ENCODE results near the gene PPID. TPM values are rescaled to one million over a fixed set of nuclear protein-coding genes. Genes with fewer than 3 reads are reported as not detected.

Gene PPID
- total RNA-seq, 1 donor from 2014 or later, result 15.0 TPM

GRCh38 chr4:158710814-158711213, 12.4 kb downstream of the PPID start:
- intact Hi-C loops (cut with DNase I), result no loop called here
- Histone ChIP-seq H3K4me1 (no peaks in the 10 kb centered on the region), H3K27me3 (no peaks in the 10 kb centered on the region), H3K36me3 (peaks cover 5 to 43% of the 10 kb centered on the region in 2 donors), H3K27ac (no peak overlapping the region), H3K9me3 (no peaks in the 10 kb centered on the region), H3K4me3 (no peak overlapping the region)
- TF ChIP-seq CTCF (IDR thresholded peaks at IDR 0.05) (no peak), POLR2AphosphoS5 (IDR thresholded peaks at IDR 0.05; ENCODE audit: insufficient read depth in 1 of 2, low read depth in 1 of 2) (no peak), POLR2A (IDR thresholded peaks at IDR 0.05) (no peak)
- no peak for DNase-seq (ENCODE audit: extremely low spot score in 2 of 2)

GRCh38 chr4:158704274-158704673, 18.9 kb downstream of the PPID start:
- intact Hi-C loops (cut with DNase I), result no loop called here
- H3K4me1 ChIP-seq, result no peaks in the 10 kb centered on the region
- peaks cover 0 to 3% of the 10 kb centered on the region in 2 donors for H3K36me3 ChIP-seq
- TF ChIP-seq POLR2AphosphoS5 (IDR thresholded peaks at IDR 0.05; ENCODE audit: insufficient read depth in 1 of 2, low read depth in 1 of 2), result no peak
- no peak for TF ChIP-seq CTCF (IDR thresholded peaks at IDR 0.05)
- no peak for TF ChIP-seq POLR2A (IDR thresholded peaks at IDR 0.05)
- H3K9me3 ChIP-seq, result no peaks in the 10 kb centered on the region
- H3K27ac ChIP-seq, result no peak overlapping the region
- H3K4me3 ChIP-seq, result no peak overlapping the region
- DNase-seq (ENCODE audit: extremely low spot score in 2 of 2), result no peak
- H3K27me3 ChIP-seq, result no peaks in the 10 kb centered on the region

- Histone ChIP-seq H3K4me3 (no peak overlapping the region), H3K9me3 (no peaks in the 10 kb centered on the region), H3K36me3 (peaks cover 0 to 16% of the 10 kb centered on the region in 2 donors), H3K4me1 (no peaks in the 10 kb centered on the region), H3K27me3 (no peaks in the 10 kb centered on the region), H3K27ac (no peak overlapping the region)
- intact Hi-C loops (cut with DNase I), result no loop called here
- DNase-seq (ENCODE audit: extremely low spot score in 2 of 2), result no peak
- no peak for TF ChIP-seq CTCF (IDR thresholded peaks at IDR 0.05)
- TF ChIP-seq POLR2A (IDR thresholded peaks at IDR 0.05), result no peak
- TF ChIP-seq POLR2AphosphoS5 (IDR thresholded peaks at IDR 0.05; ENCODE audit: insufficient read depth in 1 of 2, low read depth in 1 of 2), result no peak
These were observed 34.4 kb downstream of the PPID start for GRCh38 chr4:158688813-158689212.

GRCh38 chr4:158682066-158682465, 41.1 kb downstream of the PPID start:
- Histone ChIP-seq H3K27ac (no peak overlapping the region), H3K9me3 (no peaks in the 10 kb centered on the region), H3K4me1 (no peaks in the 10 kb centered on the region), H3K36me3 (no peaks in the 10 kb centered on the region), H3K4me3 (no peak overlapping the region), H3K27me3 (no peaks in the 10 kb centered on the region)
- no peak for DNase-seq (ENCODE audit: extremely low spot score in 2 of 2)
- no peak for TF ChIP-seq CTCF (IDR thresholded peaks at IDR 0.05)
- intact Hi-C loops (cut with DNase I), result no loop called here

GRCh38 chr4:158681629-158682028, 41.6 kb downstream of the PPID start:
- Histone ChIP-seq H3K27me3 (no peaks in the 10 kb centered on the region), H3K4me3 (no peak overlapping the region), H3K9me3 (no peaks in the 10 kb centered on the region), H3K4me1 (no peaks in the 10 kb centered on the region), H3K36me3 (no peaks in the 10 kb centered on the region), H3K27ac (no peak overlapping the region)
- intact Hi-C loops (cut with DNase I), result no loop called here
- no peak for TF ChIP-seq POLR2AphosphoS5 (IDR thresholded peaks at IDR 0.05; ENCODE audit: insufficient read depth in 1 of 2, low read depth in 1 of 2)
- TF ChIP-seq POLR2A (IDR thresholded peaks at IDR 0.05), result no peak
- no peak for TF ChIP-seq CTCF (IDR thresholded peaks at IDR 0.05)
- no peak for DNase-seq (ENCODE audit: extremely low spot score in 2 of 2)

Data from vagina (tissue), 2 donors.